GM18951 (cell line): ENCODE results near the gene PSMC1.
A peak's percentile ranks its signal among the peaks of the same experiment; 100 is the strongest.
"Not testable (repeated sequence)": the region's sequence is repeated elsewhere in the genome, so short reads cannot be mapped to it uniquely, and the experiment has no call there.

Experiments
- POLR2A ChIP-seq: IDR thresholded peaks from 4 replicates; pipeline ENCODE4 v1.6.1; 2011; ENCODE audit warnings: mild to moderate bottlenecking; ENCODE audit not compliant: insufficient read length, insufficient read depth; ENCODE audit errors: extremely low read depth
- in situ Hi-C: fragments of 300-500 bp; cut with MboI; formaldehyde crosslinking; loops from one replicate; pipeline ENCODE4 v1.12.0; 2022; ENCODE audit warnings: low sequenced_read_pairs, mixed read lengths, inconsistent platforms; ENCODE audit not compliant: unreplicated experiment

The PSMC1 gene

DNA sequence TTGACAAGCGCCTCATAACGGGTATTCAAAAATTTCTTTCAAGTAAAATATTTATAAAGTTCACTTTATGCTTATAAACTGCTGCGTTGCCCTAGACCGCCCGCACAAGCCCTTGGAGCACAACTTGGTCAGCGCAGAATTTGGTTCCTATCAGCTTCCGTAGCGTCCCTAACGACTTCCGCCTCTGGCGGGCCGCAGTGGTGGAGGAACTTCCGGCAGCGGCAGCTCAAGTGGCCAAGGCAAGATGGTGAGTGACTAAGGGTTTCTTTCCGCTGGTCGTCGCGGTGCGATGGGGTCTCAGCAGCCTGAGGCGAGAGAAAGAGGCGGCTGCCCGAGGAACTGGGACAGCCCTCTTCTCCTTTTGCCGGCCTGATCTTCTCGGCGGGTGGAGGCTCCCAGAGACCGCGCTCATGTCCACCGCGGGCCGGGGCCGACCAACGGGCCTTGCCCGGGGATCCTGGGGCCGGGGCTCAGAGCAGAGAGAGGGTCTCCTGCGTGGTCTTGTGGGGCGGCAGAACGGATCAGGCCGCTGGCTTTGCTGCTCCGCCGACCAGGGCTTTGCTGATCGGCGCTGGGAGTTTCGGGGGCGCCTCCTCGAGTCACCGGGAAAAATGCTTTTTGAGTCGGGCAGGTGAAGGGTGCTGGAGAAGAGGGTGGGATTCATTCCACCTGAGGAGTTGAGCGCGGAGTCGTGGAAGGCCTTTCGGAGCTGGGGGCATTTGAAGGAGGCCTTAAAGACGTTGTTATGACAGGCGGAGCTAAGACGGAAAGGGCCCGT is at the start of gene PSMC1:
PSMC1 (plus strand) TSS at position 200 of the 778 bp plus-strand sequence; CDS start at position 245, 45 bp downstream.
- in situ Hi-C loops, result no loop called here
- peak; percentile 72 for TF ChIP-seq POLR2A

DNA sequence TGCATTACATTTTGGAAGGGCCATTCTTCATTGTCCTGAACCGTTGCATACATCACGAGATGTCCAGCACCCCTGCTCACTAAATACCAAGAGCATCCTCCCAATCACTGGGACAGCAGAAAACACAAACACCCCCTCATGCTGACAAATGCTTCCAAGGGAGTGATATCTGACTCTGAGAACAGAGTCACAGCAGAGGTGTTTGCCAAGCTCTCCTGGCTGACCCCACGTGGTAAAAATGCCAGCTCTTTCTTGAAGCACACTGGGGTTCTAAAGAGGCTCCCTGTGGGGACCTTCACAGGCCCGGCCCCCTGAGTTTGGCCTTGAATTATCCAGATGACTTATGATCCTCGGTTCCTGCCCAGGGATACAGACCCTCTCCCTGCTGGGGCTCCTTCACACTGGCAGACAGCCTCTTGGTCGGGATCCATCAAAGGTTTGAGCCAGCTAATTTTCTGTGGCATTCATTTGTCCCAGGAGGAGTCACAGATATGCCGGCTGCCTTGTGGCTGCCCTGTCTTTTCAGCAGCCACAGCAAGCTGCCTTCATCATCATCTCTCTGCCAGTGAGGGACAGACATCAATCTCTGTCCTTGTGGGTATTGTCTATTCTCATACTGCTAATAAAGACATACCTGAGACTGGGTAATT is 43.1 kb upstream of the PSMC1 start:
- in situ Hi-C loops, result no loop called here
- TF ChIP-seq POLR2A, result no peak

GRCh38 chr14:90228478-90228877 is 27.9 kb upstream of the PSMC1 start:
- in situ Hi-C loops, result no loop called here

DNA sequence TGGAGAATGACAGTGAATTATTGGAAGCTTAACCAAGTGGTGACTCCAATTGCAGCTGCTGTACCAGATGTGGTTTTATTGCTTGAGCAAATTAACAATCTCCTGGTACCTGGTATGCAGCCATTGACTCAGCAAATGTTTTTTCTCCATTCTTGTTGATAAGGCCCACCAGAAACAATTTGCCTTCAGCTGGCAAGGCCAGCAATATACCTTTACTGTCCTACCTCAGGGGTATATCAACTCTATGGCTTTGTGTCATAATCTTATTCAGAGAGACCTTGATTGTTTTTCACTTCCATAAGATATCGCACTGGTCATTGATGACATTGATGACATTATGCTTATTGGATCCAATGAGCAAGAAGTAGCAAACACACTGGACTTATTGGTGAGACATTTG is 26.4 kb upstream of the PSMC1 start:
- in situ Hi-C loops, result not testable (repeated sequence)

More at GRCh38 chr14:90228478-90228877, 27.9 kb upstream of the PSMC1 start:
- no peak for TF ChIP-seq POLR2A

GRCh38 chr14:90235179-90235976 is 21.0 kb upstream of the PSMC1 start:
- TF ChIP-seq POLR2A, result no peak
- in situ Hi-C loops, result no loop called here

DNA sequence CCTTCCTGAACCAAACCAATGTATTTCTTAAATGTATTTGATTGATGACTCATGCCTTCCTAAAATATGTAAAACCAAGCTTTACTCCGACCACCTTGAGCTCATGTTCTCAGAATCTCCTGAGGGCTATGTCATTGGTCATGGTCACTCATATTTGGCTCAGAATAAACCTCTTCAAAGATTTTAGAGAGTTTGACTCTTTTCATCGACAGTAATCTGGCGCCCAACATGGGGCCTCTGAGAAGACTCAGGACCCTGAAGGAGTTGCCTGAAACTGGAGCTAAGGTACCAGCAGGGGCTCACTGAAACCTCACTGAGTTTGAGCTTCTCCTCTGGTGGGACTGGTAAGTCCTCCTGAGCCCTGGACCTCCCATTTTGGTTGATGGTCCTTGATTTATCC is 17.2 kb upstream of the PSMC1 start:
- no peak for TF ChIP-seq POLR2A
- in situ Hi-C loops, result no loop called here

- TF ChIP-seq POLR2A, result no peak
- in situ Hi-C loops, result no loop called here
Observed at GRCh38 chr14:90242444-90242843, 13.9 kb upstream of the PSMC1 start.

GRCh38 chr14:90246936-90247335 is 9.4 kb upstream of the PSMC1 start:
- no peak for TF ChIP-seq POLR2A
- in situ Hi-C loops, result no loop called here

DNA sequence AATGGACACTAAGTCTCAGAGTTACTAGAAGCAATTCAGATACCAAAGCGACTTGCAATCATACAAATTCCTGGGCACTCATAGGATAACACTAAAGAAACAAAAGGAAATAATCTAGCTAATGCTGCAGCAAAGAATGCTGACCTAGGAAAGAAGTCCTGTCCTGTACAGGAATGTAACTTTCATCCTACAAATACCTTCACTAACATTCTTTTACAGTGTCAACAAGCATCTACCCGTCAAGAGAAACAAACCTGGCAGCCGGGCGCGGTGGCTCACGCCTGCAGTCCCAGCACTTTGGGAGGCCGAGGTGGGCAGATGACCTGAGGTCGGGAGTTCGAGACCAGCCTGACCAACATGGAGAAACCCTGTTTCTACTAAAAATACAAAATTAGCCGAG is 8.9 kb upstream of the PSMC1 start:
- in situ Hi-C loops, result not testable (repeated sequence)

- in situ Hi-C loops, result no loop called here
- TF ChIP-seq POLR2A, result no peak
Observed at GRCh38 chr14:90248594-90248993, 7.8 kb upstream of the PSMC1 start.

- no peak for TF ChIP-seq POLR2A
- in situ Hi-C loops, result no loop called here
Observed at GRCh38 chr14:90253826-90254225, 2.5 kb upstream of the PSMC1 start.

- TF ChIP-seq POLR2A, result no peak
- in situ Hi-C loops, result no loop called here
Observed at GRCh38 chr14:90255871-90256270, 482 bp upstream of the PSMC1 start.

- TF ChIP-seq POLR2A, result no peak
- in situ Hi-C loops, result no loop called here
Observed at GRCh38 chr14:90263748-90264449, 7.5 kb downstream of the PSMC1 start.
